NCI-H146 treated with DMSO at 0.1 percent for 48 hours (cell line): ENCODE results near the gene ALDH16A1.

Source experiments
- DNase-seq: peaks from one replicate; lab custom pipeline; 2025; ENCODE audit not compliant: unreplicated experiment; lab: John Stamatoyannopoulos, UW

The ALDH16A1 gene

GRCh38 chr19:49507803-49508494 lies 54.9 kb downstream of the ALDH16A1 start:
- no peak for DNase-seq

GRCh38 chr19:49512970-49513745 lies 60.1 kb downstream of the ALDH16A1 start:
- peak; percentile 78 for DNase-seq

- peak; percentile 73 for DNase-seq
Observed at GRCh38 chr19:49513746-49514118, 60.7 kb downstream of the ALDH16A1 start.

GRCh38 chr19:49514151-49514550 lies 61.1 kb downstream of the ALDH16A1 start:
- peak; percentile 13 for DNase-seq

- DNase-seq: no peak
Observed at GRCh38 chr19:49515767-49516166, 62.7 kb downstream of the ALDH16A1 start.

GRCh38 chr19:49518033-49518432 lies 65.0 kb downstream of the ALDH16A1 start:
- DNase-seq: no peak
